Hematopoietic multipotent progenitor cell treated with erythropoietin and hydrocortisone succinate and interleukin-3 and kit ligand, for 6 days (in vitro differentiated cells): ENCODE measurements around the gene ABAT.
A peak's percentile ranks its signal among the peaks of the same experiment; 100 is the strongest.
"Not testable (repeated sequence)": the region's sequence is repeated elsewhere in the genome, so short reads cannot be mapped to it uniquely, and the experiment has no call there.

Source experiments
- DNase-seq: peaks from one replicate; pipeline ENCODE4 v3.0.0-alpha.2; 2015

Gene ABAT

DNA sequence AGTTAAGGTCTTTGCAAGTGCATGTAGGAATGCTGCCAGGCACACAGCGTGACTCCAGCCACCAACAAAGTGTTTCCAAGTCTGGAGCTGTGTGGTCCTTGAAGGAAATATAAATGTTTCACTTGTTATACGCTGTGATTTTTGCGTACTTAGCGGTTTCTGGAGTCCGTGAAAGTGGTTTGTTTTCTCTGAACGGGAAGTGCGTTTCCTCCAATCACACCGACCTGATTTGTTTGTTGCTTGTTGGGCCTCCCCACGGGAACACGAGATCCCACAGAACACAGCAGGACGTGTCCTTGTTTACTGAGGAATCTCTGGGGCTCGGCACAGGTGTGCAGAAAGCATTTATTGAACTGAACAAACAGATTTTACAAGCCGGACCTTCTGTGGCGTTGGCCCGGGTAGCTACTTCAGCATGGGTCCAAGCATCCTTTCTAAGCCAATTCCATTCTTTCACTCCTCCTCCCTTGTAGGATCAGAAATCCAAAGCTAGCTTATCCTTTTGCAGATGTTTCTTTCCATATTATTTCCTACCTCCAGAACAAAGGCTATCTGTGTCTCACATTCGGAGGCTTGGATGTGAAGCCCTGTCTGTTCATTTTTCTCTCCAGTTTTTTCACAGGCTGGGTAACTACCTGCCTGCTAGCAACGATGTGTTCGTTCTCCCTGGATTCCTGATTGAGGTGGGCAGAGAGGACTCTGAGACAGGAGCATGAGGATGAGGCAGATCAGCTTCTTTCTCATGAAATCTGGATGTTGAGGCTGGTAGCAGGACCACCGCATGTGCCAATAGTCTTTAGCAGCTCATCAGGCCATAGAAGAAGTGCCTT, 44.6 kb downstream of the ABAT start:
- DNase-seq, result no peak

DNA sequence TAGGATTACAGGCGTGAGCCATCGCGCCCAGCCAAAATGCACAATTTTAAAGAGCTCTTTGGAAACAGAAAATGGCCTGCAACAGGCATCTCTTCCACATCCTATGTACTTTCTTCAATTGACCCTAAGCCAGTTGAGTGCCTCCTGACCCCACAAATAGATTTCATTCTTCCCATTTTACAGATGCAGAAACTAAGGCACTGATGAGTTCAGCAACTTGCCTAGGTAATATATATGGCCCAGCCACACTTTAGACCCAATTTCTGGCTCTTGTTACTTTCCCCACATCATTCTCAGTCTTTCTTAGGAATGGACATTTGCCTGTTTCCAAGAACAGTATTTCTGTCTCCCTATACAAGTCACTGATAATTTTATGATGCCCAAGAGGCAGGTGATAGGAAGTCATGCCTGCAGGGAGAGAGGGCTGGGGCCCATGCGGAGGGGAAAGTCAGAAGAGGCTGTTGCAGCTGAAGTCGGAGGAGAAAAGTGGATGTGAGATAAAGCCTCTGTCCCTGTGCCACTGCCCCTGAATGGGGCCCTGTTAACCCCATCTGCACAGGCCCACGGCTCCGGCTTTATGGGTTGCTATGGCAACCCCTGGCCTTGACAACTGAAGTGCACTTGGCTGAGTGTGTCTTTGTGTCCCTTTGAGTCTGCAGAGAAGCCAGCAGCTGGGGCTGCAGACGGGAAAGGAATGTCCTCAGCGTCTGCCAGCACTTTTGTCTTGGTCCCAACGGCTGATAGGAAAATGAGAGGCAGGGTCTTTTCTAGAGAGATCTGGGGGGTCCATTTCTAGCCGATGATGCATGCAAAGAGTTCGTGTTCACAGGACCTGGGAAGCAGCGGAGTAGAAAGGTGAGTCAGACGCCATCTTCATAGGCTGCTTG, 45.9 kb downstream of the ABAT start:
- DNase-seq, result peak; percentile 24

DNA sequence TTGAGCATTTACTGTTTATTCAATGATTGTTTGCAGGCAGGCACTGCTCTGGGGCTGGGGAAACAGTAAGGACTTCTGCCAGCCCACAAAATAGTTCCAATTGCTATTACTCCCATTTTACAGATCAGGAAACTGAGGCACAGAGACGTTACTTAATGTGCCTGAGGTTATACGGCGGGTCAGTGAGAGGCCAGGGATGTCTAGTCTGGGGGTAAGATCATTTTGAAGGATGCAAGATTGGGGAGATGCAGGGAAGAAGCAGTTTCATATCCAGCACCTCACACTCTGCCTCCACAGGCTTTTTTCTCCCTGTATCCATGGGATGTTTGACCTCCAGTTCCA, 46.5 kb downstream of the ABAT start:
- DNase-seq, result no peak

DNA sequence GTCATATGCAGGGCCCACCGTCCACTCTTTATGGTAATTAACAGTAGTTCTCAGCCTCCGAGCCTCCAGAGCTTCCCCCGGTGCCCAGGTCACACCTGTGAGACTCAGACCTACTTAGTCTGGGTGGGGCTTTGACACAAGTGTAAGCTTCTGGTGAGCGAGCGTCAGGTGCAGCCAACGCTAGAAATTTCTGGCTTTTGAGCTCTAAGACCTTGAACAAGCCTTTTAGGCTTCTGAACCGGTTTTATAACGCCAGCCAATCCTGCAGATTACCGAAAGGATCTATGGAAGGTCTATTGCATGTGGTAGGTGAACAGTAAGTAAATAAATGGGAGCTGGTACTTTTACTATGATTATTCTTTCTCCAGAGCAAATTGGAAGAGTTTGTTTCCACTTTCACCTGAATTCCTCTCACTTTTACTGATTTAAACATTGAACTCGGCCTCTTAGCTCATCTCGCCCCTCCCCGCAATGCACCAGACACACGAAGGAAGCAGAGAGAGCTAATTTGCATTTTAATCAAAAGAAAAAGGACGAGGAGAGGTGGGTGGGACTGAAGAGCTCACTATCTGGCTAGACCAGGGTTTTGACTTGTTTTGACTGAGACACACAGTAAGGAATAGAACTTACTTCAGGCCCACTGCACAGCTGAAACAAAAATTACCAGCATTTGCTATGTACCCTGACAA, 47.1 kb downstream of the ABAT start:
- DNase-seq, result peak; percentile 12

DNA sequence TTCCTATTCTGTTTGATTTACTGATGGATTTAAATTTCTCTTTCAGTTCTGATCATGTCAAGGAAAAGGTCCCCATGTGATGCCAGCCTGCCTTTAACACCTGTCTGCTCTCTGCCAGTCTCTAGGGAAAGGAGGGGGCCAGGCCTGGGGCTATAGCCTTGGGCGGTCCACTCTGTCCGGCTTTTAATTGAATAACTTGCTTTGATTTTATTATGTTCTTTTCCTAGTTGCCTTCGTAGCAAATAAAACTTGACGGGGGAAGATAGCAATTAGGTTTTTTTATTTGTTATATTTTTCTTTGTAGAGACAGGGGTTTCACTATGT, 47.6 kb downstream of the ABAT start:
- DNase-seq, result no peak

DNA sequence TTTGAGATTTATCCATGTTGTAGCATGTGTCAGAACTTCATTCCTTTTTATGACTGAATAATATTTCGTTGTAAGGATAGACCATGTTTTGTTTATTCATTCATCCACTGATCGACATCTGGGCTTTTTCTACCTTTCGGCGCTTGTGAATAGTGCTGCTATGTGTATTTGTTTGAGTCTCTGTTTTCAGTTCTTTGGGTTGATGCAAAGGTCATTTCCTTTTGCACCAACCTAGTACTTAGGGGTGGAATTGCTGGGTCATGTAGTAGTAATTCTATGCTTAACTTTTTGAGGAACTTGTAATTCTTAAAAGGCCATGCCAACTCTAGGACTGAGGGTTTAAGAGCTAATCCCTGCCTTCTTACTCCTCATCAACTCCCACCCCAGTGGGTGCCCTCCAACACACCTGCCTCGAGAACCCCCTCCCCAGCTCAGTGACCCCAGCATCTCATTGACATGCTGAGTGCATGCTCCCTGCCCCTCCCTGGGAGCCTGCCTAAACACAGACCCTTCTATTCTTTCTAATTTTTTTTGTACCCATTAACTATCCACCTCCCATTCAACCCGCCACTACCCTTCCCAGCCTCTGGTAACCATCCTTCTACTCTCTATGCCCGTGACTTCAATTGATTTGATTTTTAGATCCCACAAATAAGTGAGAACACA, 51.2 kb downstream of the ABAT start:
- DNase-seq, result no peak

DNA sequence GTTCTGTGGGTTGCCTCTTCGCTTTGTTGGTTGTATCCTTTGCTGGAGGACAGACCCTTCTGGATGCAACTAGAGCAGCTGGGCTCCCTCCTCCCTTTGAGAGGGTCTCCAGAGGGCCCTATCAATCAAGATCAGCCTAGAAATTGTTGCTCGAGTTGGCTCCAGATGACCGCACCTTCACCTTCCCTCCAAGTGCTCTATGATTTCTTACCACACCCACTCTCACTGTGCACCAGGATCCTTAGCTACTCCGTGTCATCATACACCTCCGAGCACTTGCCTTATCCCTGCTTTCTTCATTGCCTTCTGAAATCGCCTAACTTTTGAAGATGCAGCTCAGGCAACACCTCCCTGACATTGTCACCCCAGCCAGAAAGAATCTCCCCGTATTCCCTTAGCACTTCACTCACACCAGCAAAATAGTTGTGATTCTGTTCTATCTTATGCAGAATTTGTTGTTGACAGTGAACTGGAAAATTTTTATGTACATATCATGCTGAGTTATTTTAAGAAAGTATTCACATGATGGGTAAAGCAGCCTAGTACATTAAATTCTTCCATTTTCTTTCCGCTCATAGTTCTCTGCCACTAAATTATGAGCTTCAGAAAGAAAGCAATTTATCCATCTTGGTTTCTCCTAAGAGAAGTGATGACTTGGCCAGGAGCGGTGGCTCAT, 52.9 kb downstream of the ABAT start:
- DNase-seq, result no peak

DNA sequence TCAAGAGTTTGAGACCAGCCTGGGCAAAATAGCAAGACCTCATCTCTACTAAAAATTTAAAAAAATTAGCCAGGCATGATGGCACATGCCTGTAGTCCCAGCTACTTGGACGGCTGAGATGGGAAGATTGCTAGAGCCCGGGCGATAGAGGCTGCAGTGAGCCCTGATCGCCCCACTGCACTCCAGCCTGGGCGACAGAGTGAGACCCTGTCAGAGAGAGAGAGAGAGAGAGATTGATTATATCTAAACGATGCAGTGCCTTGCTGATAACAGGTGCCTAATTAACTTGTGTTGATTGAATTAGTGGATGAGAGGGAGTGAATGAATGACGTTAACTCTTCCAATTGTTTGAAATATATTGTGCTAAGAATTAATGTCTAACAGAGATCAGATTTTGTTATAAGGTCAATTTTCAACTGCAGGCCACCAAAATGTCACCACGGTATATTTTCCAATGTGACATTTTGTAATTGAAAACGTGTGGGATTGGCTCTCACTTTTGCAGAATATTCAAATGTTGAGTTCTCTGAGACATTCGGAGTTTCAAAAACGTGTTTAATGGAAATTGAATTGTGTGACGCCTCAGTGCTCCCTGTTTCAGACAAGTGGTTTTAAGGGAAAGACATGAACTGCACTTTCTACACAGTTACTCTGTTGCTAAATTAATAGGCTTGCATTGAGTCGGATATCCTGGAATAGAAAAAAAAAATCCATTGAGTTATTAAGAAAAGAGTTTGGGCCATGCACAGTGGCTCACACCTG, 53.6 kb downstream of the ABAT start:
- DNase-seq, result no peak

DNA sequence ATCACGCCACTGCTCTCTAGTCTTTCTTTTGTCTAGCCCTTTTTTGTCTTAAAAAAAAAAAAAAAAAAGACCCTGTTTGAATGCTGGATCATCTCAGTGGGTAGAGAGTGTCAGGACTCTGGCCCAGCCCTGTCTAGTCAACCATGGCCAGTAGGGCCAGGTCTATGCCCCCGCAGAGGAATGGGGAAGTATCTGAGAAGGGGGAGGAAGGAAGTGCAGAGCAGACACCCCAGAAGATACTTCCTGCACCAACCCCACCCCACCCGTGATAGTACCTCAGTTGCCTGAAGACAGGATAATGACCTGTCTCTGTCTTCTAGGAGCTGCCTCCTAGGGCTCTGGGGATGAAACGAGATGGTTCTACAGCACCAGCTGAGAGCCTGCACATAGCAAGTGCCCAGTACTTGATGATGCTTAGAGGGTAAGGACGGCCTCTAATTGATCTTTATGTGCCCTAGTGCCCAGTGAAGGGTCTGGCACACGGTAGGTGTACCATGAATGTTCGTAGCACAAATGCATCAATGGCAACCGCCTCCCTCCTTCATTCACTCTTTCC, 55.4 kb downstream of the ABAT start:
- DNase-seq, result peak; percentile 15

DNA sequence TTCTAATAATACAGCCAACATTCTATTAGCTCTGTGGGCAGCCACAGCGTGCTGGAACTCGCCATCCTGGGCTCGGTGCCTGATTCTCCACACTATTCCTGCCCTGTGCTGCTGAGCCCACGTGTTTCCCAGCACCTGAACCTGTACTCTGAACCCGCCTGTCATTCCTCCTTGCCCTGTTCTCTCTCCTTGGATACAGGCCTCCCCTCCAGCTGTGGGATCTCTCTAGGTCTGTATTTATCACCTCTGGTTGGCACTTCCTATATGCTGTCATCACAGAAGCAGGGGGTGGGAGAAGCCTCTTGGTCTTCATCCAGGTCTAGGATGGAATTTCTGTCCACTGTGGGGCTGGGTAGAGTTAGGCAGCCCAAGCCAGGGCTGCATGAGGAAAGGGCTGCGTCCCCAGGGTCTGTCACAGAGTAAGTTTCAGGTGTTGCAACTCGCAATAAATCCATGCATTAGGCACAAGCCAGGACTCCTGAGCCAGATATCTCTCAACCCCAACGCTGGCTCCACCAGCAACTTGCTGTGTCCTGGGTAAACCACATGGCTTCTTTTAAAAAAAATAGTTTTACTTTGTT, 56.0 kb downstream of the ABAT start:
- DNase-seq, result no peak

DNA sequence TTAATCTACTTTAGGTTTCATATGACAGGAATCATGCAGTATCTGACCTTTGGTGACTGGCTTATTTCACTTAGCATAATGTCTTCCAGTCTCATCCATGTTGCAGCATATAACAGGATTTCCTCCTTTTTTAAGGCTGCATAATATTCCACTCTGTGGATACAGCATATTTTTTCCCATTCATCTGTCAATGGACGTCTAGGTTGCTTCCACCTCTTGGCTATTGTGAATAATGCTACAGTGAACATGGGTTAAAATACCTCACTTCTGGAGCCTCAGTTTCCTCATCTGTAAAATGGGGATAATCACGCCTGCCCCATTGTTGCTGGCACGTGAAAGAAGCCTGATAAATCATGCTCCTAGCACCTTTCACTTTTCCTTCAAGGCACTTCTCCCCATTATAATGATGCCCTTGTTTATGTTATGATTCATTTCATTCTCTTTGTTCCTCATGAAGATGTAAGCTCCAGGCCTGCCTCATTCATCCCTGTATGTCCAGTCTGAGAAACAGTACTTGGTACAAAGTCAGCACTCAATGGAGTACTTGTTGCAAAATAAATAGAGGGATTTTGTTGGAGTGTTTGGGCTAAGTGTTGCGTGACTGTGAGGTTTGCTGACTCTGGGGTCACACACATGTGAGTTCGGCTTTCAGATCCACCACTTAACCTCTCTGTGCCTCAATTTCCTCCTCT, 59.6 kb downstream of the ABAT start:
- DNase-seq, result no peak

DNA sequence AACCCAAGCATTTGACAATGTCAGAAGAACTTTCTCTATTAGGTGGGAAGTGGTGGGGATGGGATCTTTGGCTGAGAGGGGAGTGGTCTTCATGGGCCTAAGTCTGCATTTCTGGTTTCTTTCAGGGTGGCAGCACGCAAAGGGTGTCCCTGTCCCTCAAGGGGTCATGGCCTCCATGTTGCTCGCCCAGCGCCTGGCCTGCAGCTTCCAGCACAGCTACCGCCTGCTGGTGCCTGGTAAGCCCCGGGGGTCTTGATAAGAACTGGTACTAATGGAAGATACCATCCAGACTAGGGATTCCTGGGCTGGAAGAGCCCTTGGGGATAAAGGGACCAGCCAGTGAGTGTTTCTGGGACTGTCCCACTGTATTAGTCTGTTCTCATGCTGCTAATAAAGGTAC, 61.2 kb downstream of the ABAT start:
- no peak for DNase-seq

DNA sequence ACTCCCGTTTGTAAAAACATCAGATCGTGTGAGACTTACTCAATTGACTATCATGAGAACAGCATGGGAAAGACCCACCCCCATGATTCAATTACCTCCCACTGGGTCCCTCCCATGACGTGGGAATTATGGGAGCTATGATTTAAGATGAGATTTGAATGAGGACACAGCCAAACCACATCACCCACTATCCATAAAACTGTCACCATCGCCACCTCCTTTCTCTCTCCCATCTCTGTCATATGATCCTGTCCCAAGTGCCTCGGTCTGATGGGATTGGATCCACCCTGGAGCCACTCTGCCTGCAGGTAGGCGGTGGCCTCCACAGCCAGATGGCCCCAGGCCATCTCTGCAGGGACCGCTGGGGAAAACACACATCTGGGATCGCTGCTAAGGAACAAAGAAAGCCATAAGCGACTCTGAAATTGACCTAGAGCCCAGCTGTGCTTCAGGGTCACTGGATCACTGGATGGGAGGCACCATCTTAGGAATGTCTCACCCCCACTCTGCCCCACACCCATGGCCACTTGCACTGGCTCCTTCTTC, 61.8 kb downstream of the ABAT start:
- DNase-seq, result no peak

DNA sequence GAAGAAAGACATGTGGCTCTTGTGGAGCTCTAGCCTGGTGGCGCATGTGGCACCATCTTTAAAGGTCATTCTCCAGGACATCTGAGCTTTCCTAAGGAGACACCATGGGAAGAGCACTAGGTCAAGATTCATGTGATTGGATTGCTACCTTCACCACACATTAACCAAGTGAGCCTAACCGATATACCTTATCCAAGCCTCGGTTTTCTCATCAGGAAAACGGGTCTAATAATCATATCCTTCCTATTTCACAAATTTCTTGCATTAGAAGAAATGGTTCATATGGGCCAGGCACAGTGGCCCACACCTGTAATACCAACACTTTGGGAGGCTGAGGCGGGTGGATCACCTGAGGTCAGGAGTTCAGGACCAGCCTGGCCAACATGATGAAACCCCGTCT, 64.7 kb downstream of the ABAT start:
- no peak for DNase-seq

DNA sequence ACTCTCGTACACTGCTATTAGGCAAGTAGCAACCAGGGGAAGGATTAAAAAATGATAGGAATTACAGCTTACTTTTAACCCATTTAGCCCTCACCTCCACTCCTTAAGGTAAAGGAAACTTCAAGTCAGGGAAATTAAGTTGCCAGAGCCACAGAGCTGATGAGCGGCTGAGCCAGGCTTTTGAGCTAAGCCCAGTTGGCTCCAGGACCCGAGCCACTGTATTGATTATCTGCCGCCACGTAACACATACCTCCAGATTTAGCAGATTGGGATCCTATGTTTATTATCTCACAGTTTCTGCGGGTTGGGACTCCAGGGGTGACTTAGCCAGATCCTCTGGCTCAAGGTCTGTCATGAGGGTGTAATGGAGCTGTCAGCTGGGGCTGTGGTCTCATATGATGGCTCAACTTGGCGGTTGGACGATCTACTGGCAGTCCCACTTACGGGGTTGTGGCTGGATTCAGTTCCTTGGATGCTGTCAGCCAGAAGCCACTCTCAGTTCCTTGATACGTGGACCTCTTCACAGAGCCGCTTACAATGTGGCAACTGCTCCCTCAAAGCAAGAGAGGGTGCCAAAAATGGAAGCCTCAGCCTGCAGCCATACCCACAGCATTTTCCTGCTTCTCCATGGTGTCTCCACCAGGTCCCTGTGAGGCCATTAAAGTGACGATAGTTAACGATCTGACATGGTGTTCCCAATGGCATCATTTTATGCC, 65.7 kb downstream of the ABAT start:
- DNase-seq, result no peak

DNA sequence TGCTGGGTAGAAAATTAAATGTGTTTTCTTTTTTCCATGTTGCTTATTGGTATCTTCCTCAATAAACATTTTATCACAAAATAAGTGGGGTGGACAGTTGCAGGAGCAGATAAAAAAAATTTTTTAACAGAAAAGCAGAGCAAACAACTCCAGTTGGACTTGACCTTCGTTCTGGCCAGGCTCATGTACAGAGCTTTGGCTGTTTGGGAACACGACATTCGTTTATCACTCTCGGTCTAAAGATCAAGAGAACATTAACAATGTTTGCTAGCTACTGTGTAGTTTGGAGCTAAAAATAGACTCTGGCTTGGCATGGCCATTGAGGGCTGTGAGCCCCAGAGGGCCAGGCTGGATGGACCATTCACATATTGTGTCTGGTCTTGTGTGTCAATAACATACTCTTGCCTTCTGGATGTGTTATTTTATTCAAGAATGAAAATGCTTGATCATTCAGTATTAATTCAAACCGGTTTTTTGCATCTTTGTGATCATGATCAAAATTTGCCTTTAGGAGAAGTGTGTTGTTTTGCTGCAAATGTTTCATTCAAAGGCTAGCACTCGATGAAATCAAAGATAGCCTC, 66.4 kb downstream of the ABAT start:
- no peak for DNase-seq

DNA sequence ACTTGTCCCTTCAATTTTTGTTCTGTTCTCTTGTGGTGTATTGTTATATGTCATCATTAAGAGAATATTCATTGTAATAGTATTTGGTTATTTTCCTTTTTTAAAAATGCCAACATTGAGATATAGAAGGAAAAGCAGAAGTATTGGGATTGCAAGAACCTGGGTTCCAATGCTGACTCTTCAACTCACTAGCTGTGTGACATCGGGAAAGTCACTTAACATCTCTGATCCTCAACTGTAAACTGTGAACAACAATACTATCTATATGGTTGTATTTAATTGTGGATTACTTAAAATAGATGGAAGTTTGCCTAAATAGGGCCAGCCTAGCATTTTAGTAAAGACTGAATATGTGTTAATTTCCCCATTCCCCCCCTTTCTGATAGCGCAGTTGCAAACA, 67.2 kb downstream of the ABAT start:
- no peak for DNase-seq

DNA sequence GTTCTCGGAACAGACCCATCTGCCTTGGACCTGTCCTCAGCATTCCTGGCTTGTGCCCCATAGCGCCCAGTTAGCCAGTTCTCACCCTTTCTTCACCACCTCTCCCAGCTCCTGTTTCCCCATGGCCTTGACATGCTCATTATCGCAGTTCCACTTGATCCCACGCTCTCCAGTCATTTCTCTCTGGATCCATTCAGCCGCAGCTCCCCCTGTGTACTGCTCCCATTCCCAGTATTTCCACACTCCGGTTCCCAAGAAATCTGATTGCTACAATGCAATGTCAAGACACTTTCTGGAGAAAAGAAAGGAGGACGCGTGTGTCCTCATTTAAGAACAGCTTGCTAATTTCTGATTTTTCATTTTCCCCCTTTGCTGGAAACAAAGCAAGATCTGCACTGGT, 67.7 kb downstream of the ABAT start:
- DNase-seq, result no peak

DNA sequence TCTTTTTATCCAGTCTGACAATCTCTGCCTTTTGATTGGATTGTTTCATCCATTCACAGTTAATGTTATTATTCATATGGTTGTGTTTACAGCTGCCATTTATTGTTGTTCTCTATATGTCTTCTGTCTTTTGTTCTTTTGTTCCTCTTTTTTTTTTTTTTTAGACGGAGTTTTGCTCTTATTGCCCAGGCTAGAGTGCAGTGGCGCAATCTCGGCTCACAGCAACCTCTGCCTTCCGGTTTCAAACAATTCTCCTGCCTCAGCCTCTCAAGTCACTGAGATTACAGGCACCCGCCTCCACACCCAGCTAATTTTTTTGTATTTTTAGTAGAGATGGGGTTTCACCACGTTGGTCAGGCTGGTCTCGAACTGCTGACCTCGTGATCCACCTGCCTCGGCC, 74.5 kb downstream of the ABAT start:
- not testable (repeated sequence) for DNase-seq
